Measurements from ENCODE around the gene RCCD1.

The RCCD1 gene

GRCh38 chr15:90953947-90954711, 555 bp upstream of the RCCD1 start:
- H3K4me3 ChIP-seq (ENCODE audit: low read length), result peak overlapping the region; percentile 75
- DNase-seq (ENCODE audit: low read depth), result no peak
- TF ChIP-seq, protein P1, sequence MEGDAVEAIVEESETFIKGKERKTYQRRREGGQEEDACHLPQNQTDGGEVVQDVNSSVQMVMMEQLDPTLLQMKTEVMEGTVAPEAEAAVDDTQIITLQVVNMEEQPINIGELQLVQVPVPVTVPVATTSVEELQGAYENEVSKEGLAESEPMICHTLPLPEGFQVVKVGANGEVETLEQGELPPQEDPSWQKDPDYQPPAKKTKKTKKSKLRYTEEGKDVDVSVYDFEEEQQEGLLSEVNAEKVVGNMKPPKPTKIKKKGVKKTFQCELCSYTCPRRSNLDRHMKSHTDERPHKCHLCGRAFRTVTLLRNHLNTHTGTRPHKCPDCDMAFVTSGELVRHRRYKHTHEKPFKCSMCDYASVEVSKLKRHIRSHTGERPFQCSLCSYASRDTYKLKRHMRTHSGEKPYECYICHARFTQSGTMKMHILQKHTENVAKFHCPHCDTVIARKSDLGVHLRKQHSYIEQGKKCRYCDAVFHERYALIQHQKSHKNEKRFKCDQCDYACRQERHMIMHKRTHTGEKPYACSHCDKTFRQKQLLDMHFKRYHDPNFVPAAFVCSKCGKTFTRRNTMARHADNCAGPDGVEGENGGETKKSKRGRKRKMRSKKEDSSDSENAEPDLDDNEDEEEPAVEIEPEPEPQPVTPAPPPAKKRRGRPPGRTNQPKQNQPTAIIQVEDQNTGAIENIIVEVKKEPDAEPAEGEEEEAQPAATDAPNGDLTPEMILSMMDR (conservative IDR thresholded peaks at IDR 0.05; ENCODE audit: low read depth, low read length), result no peak

GRCh38 chr15:90955624-90956273, 1.1 kb downstream of the RCCD1 start:
- peak overlapping the region; percentile 75 for H3K4me3 ChIP-seq (ENCODE audit: low read length)
- no peak for DNase-seq (ENCODE audit: low read depth)
- TF ChIP-seq, protein P1 (conservative IDR thresholded peaks at IDR 0.05; ENCODE audit: low read depth, low read length), result no peak

- TF ChIP-seq, protein P1 (conservative IDR thresholded peaks at IDR 0.05; ENCODE audit: low read depth, low read length), result peak; percentile 81
- no peak for DNase-seq (ENCODE audit: low read depth)
- peak overlapping the region; percentile 56 for H3K4me3 ChIP-seq (ENCODE audit: low read length)
Observed at GRCh38 chr15:90956274-90957030, 1.8 kb downstream of the RCCD1 start.

DNA sequence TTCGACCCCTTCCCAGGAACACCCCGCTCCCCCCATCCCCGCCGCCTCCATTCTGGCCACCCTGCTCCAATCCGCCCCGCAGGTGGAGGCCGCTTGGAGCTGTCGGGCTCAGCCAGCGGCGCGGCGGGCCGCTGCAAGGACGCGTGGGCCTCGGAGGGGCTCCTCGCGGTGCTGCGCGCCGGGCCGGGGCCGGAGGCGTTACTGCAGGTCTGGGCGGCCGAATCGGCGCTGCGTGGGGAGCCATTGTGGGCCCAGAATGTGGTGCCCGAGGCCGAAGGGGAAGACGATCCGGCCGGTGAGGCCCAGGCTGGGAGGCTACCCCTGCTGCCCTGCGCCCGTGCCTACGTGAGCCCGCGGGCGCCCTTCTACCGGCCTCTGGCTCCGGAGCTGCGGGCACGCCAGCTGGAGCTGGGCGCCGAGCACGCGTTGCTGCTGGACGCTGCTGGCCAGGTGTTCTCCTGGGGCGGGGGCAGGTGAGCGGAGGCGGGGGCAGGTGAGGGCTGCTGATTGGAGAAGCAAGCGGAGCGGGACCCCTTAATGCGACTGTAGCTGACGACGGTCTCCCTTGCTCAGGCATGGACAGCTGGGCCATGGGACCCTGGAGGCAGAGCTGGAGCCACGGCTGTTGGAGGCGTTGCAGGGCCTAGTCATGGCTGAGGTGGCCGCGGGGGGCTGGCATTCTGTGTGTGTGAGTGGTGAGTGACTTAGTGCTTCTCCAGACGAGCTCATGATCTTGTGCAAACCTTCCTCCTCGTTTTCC, 2.5 kb downstream of the RCCD1 start:
- TF ChIP-seq, protein P1 (conservative IDR thresholded peaks at IDR 0.05; ENCODE audit: low read depth, low read length), result no peak
- peak overlapping the region; percentile 56 for H3K4me3 ChIP-seq (ENCODE audit: low read length)
- DNase-seq (ENCODE audit: low read depth), result no peak

- no peak for DNase-seq (ENCODE audit: low read depth)
- H3K4me3 ChIP-seq (ENCODE audit: low read length), result peak overlapping the region; percentile 56
Observed at GRCh38 chr15:90957791-90958190, 3.1 kb downstream of the RCCD1 start.

GRCh38 chr15:90959028-90959595, 4.4 kb downstream of the RCCD1 start:
- H3K4me3 ChIP-seq (ENCODE audit: low read length), result no peak overlapping the region
- DNase-seq (ENCODE audit: low read depth), result no peak
- TF ChIP-seq, protein P1 (conservative IDR thresholded peaks at IDR 0.05; ENCODE audit: low read depth, low read length), result no peak

More at GRCh38 chr15:90957791-90958190, 3.1 kb downstream of the RCCD1 start:
- TF ChIP-seq, protein P1 (conservative IDR thresholded peaks at IDR 0.05; ENCODE audit: low read depth, low read length), result no peak

Data from retinal pigment epithelial cell (primary cell).